BLaER1 (cell line): ENCODE measurements around the gene C11orf24.
A peak's percentile ranks its signal among the peaks of the same experiment; 100 is the strongest.

Source experiments
- H3K27ac ChIP-seq: shearing (Covaris generic); formaldehyde crosslinking; 2 replicates; pipeline ENCODE4 v1.8.1; 2022
- H3K27me3 ChIP-seq: shearing (Covaris generic); formaldehyde crosslinking; 2 replicates; pipeline ENCODE4 v1.8.1; 2022
- H3K36me3 ChIP-seq: shearing (Covaris generic); formaldehyde crosslinking; 2 replicates; pipeline ENCODE4 v1.8.1; 2022
- H3K4me1 ChIP-seq: shearing (Covaris generic); formaldehyde crosslinking; 2 replicates; pipeline ENCODE4 v1.8.1; 2022
- H3K4me2 ChIP-seq: shearing (Covaris generic); formaldehyde crosslinking; 2 replicates; pipeline ENCODE4 v1.8.1; 2022
- H3K4me3 ChIP-seq: shearing (Covaris generic); formaldehyde crosslinking; 2 replicates; pipeline ENCODE4 v1.8.1; 2022
- H3K9ac ChIP-seq: shearing (Covaris generic); formaldehyde crosslinking; 2 replicates; pipeline ENCODE4 v1.8.1; 2022
- H3K9me3 ChIP-seq: shearing (Covaris generic); formaldehyde crosslinking; 2 replicates; pipeline ENCODE4 v1.8.1; 2022
- H4K20me1 ChIP-seq: shearing (Covaris generic); formaldehyde crosslinking; 2 replicates; pipeline ENCODE4 v1.8.1; 2022
- Cebpa-rat ChIP-seq: shearing (Covaris generic); IDR thresholded peaks from 2 replicates; pipeline ENCODE4 v1.8.1; 2022

C11orf24 gene

GRCh38 chr11:68311160-68312116, 39.7 kb upstream of the C11orf24 start:
- H3K36me3 ChIP-seq = peaks cover 1% of the 10 kb centered on the region; the same call in 1 of the 2 replicates
- H3K4me2 ChIP-seq = peak overlapping the region; percentile 95
- peak overlapping the region; percentile 99; the same call in 1 of the 2 replicates for H3K4me3 ChIP-seq
- peaks cover 23% of the 10 kb centered on the region for H4K20me1 ChIP-seq
- no peaks in the 10 kb centered on the region for H3K27me3 ChIP-seq
- peak overlapping the region; percentile 99 for H3K27ac ChIP-seq
- no peak for TF ChIP-seq Cebpa-rat
- H3K9ac ChIP-seq = peak overlapping the region; percentile 14; the same call in 1 of the 2 replicates
- H3K9me3 ChIP-seq = no peaks in the 10 kb centered on the region
- peaks cover 81% of the 10 kb centered on the region for H3K4me1 ChIP-seq

DNA sequence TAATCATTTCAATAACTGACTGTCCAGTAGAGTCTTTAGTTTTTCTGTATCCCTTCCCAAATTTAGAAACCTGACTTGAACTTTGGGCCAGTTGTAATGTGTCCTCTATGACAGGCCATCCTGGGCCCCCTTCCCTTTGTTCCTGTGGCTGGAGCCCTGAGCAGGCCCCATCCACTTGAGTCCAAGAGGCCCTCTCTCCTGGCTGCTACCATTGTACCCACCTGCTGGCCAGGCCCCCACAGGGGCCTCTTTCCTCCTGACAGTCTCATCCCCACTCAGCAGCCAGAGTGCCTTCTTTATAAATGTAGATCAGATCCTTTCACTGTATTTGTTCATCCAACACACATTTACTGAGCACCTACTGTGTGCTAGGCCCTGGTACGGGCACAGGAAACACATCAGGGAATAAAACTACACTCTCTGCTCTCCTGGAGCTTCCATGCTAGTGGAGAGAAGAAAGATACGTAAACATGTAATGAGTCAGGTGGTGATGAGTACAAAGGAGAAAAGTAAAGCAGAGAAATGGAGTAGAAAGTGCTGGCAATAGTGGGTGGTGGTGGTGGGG, 37.9 kb upstream of the C11orf24 start:
- no peak for TF ChIP-seq Cebpa-rat
- peaks cover 4% of the 10 kb centered on the region; the same call in 1 of the 2 replicates for H3K9me3 ChIP-seq
- H3K4me3 ChIP-seq = no peak overlapping the region
- no peaks in the 10 kb centered on the region for H3K36me3 ChIP-seq
- H4K20me1 ChIP-seq = peaks cover 5% of the 10 kb centered on the region
- peaks cover 81% of the 10 kb centered on the region for H3K4me1 ChIP-seq
- H3K27me3 ChIP-seq = no peaks in the 10 kb centered on the region
- peak overlapping the region; percentile 99 for H3K27ac ChIP-seq
- peak overlapping the region; percentile 54 for H3K9ac ChIP-seq
- peak overlapping the region; percentile 95 for H3K4me2 ChIP-seq

- peaks cover 8% of the 10 kb centered on the region; the same call in 1 of the 2 replicates for H3K36me3 ChIP-seq
- peak overlapping the region; percentile 95 for H3K4me2 ChIP-seq
- H3K9ac ChIP-seq = peak overlapping the region; percentile 75
- H3K27me3 ChIP-seq = no peaks in the 10 kb centered on the region
- H3K4me3 ChIP-seq = peak overlapping the region; percentile 19; the same call in 1 of the 2 replicates
- TF ChIP-seq Cebpa-rat = no peak
- no peaks in the 10 kb centered on the region for H4K20me1 ChIP-seq
- H3K27ac ChIP-seq = peak overlapping the region; percentile 99
- peaks cover 92% of the 10 kb centered on the region for H3K4me1 ChIP-seq
- peaks cover 16% of the 10 kb centered on the region for H3K9me3 ChIP-seq
Observed at GRCh38 chr11:68308068-68308467, 36.3 kb upstream of the C11orf24 start.

DNA sequence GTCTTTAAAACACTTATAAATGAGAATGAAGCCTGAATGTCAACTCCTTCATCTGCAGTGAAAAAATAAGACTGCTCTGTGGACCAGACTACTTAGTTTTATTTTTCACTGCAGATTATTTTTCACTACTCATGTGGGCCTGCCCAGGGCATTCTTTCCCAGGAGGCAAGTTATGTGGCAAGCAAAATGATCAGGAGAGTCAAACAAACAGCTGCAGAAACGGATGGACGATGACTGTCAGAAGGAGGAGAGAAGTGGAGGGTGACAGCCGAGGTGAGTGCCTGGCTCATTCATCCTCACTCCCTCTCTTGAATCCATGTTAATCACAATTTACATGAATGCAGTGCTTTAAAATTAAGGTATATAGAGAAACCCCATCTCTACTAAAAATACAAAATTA, 34.9 kb upstream of the C11orf24 start:
- peak overlapping the region; percentile 95 for H3K4me2 ChIP-seq
- no peaks in the 10 kb centered on the region for H4K20me1 ChIP-seq
- peak overlapping the region; percentile 54 for H3K9ac ChIP-seq
- H3K27me3 ChIP-seq = no peaks in the 10 kb centered on the region
- H3K4me1 ChIP-seq = peaks cover 100% of the 10 kb centered on the region
- peak overlapping the region; percentile 99 for H3K27ac ChIP-seq
- no peak for TF ChIP-seq Cebpa-rat
- no peak overlapping the region for H3K4me3 ChIP-seq
- H3K9me3 ChIP-seq = peaks cover 16% of the 10 kb centered on the region
- peaks cover 8% of the 10 kb centered on the region; the same call in 1 of the 2 replicates for H3K36me3 ChIP-seq

- Histone ChIP-seq H4K20me1 (no peaks in the 10 kb centered on the region), H3K4me3 (peak overlapping the region; percentile 23), H3K4me1 (peaks cover 78% of the 10 kb centered on the region), H3K27ac (peak overlapping the region; percentile 58; the same call in 1 of the 2 replicates), H3K4me2 (peak overlapping the region; percentile 77), H3K27me3 (no peaks in the 10 kb centered on the region), H3K9ac (no peak overlapping the region), H3K9me3 (peaks cover 16% of the 10 kb centered on the region), H3K36me3 (peaks cover 8% of the 10 kb centered on the region; the same call in 1 of the 2 replicates)
- TF ChIP-seq Cebpa-rat = no peak
Observed at GRCh38 chr11:68303982-68304780, 32.4 kb upstream of the C11orf24 start.

GRCh38 chr11:68303083-68303482, 31.3 kb upstream of the C11orf24 start:
- Histone ChIP-seq H3K9ac (no peak overlapping the region), H3K27me3 (no peaks in the 10 kb centered on the region), H3K4me2 (peak overlapping the region; percentile 77), H3K27ac (peak overlapping the region; percentile 58), H3K36me3 (peaks cover 8% of the 10 kb centered on the region; the same call in 1 of the 2 replicates), H3K4me3 (0 out of 2 replicates have a peak overlapping the region, but pooled peaks have one; percentile 23), H3K9me3 (peaks cover 16% of the 10 kb centered on the region), H4K20me1 (no peaks in the 10 kb centered on the region), H3K4me1 (peaks cover 78% of the 10 kb centered on the region)
- no peak for TF ChIP-seq Cebpa-rat

- H3K9ac ChIP-seq = no peak overlapping the region
- H3K36me3 ChIP-seq = peaks cover 8% of the 10 kb centered on the region; the same call in 1 of the 2 replicates
- H3K9me3 ChIP-seq = peaks cover 16% of the 10 kb centered on the region
- H3K27ac ChIP-seq = peak overlapping the region; percentile 58
- no peak overlapping the region for H3K4me3 ChIP-seq
- no peaks in the 10 kb centered on the region for H3K27me3 ChIP-seq
- no peaks in the 10 kb centered on the region for H4K20me1 ChIP-seq
- H3K4me1 ChIP-seq = peaks cover 77% of the 10 kb centered on the region
- no peak for TF ChIP-seq Cebpa-rat
- peak overlapping the region; percentile 77 for H3K4me2 ChIP-seq
Observed at GRCh38 chr11:68302670-68303069, 30.9 kb upstream of the C11orf24 start.

DNA sequence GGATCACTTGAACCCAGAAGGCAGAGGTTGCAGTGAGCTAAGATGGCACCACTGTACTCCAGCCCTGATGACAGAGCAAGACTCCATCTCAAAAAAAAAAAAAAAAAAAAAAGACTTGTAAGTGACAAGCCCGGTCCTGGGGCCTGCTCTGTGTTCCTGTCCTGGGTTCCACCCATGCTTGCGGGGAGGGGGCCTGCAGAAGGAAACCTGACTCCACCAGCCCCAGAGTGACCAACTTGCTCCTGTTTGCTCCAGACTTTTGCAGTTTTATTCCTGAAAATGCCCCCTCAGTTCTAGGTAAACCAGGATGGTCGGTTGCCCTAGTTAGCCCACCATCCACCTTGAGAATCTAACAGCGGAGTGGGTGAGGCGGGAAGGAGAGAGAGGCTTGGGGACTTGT, 30.5 kb upstream of the C11orf24 start:
- Histone ChIP-seq H3K36me3 (peaks cover 8% of the 10 kb centered on the region; the same call in 1 of the 2 replicates), H3K27ac (peak overlapping the region; percentile 58), H3K4me1 (peaks cover 76% of the 10 kb centered on the region), H3K9ac (no peak overlapping the region), H4K20me1 (no peaks in the 10 kb centered on the region), H3K4me2 (peak overlapping the region; percentile 77), H3K4me3 (no peak overlapping the region), H3K9me3 (peaks cover 16% of the 10 kb centered on the region), H3K27me3 (no peaks in the 10 kb centered on the region)
- no peak for TF ChIP-seq Cebpa-rat
